IPS-18c (cell line): ENCODE measurements around the gene WT1.

Experiments used
- H3K4me3 ChIP-seq: 2 replicates; pipeline ENCODE4 v1.7.0; 2013; ENCODE audit warnings: low read depth, mild to moderate bottlenecking, low read length, moderate library complexity; ENCODE audit not compliant: insufficient read depth
- H3K9me3 ChIP-seq: one replicate; pipeline ENCODE4 v1.6.1; 2013; ENCODE audit warnings: mild to moderate bottlenecking, low read length, moderate library complexity; ENCODE audit not compliant: control insufficient read depth, insufficient read depth

The WT1 gene

GRCh38 chr11:32440916-32441315 is 5.6 kb upstream of the WT1 start:
- Histone ChIP-seq H3K9me3 (no peaks in the 10 kb centered on the region), H3K4me3 (no peak overlapping the region)

- Histone ChIP-seq H3K4me3 (no peak overlapping the region), H3K9me3 (no peaks in the 10 kb centered on the region)
These were observed 5.1 kb upstream of the WT1 start for GRCh38 chr11:32440312-32440908.

GRCh38 chr11:32439501-32440210 is 4.3 kb upstream of the WT1 start:
- no peak overlapping the region for H3K4me3 ChIP-seq
- no peaks in the 10 kb centered on the region for H3K9me3 ChIP-seq

- Histone ChIP-seq H3K9me3 (no peaks in the 10 kb centered on the region), H3K4me3 (no peak overlapping the region)
These were observed 3.6 kb upstream of the WT1 start for GRCh38 chr11:32438866-32439489.

GRCh38 chr11:32438346-32438865 is 3.1 kb upstream of the WT1 start:
- H3K9me3 ChIP-seq = no peaks in the 10 kb centered on the region
- peak overlapping the region; percentile 47; the same call in 1 of the 2 replicates for H3K4me3 ChIP-seq

GRCh38 chr11:32437495-32438345 is 2.4 kb upstream of the WT1 start:
- H3K9me3 ChIP-seq = no peaks in the 10 kb centered on the region
- peak overlapping the region; percentile 47 for H3K4me3 ChIP-seq

- H3K9me3 ChIP-seq = peaks cover 2% of the 10 kb centered on the region
- no peak overlapping the region for H3K4me3 ChIP-seq
These were observed 1.6 kb upstream of the WT1 start for GRCh38 chr11:32436751-32437494.

GRCh38 chr11:32435942-32436750 is 807 bp upstream of the WT1 start:
- Histone ChIP-seq H3K9me3 (peaks cover 2% of the 10 kb centered on the region), H3K4me3 (peak overlapping the region; percentile 28)

GRCh38 chr11:32435152-32435480 is 223 bp downstream of the WT1 start:
- Histone ChIP-seq H3K4me3 (peak overlapping the region; percentile 36; the same call in 1 of the 2 replicates), H3K9me3 (peaks cover 2% of the 10 kb centered on the region)

GRCh38 chr11:32434356-32435151 is 785 bp downstream of the WT1 start:
- Histone ChIP-seq H3K4me3 (peak overlapping the region; percentile 36; the same call in 1 of the 2 replicates), H3K9me3 (peaks cover 2% of the 10 kb centered on the region)

GRCh38 chr11:32433914-32434355 is 1.4 kb downstream of the WT1 start:
- H3K4me3 ChIP-seq = no peak overlapping the region
- peaks cover 2% of the 10 kb centered on the region for H3K9me3 ChIP-seq

GRCh38 chr11:32433101-32433913 is 2.0 kb downstream of the WT1 start:
- H3K4me3 ChIP-seq = no peak overlapping the region

GRCh38 chr11:32432565-32432964 is 2.8 kb downstream of the WT1 start:
- Histone ChIP-seq H3K9me3 (peaks cover 2% of the 10 kb centered on the region), H3K4me3 (no peak overlapping the region)

More at GRCh38 chr11:32433101-32433913, 2.0 kb downstream of the WT1 start:
- peaks cover 2% of the 10 kb centered on the region for H3K9me3 ChIP-seq

- H3K4me3 ChIP-seq = peak overlapping the region; percentile 34
- peaks cover 5% of the 10 kb centered on the region for H3K9me3 ChIP-seq
These were observed 4.6 kb downstream of the WT1 start for GRCh38 chr11:32430568-32431381.
